ENCODE data around the gene PLA2G2D.
"Not testable (repeated sequence)": the region's sequence is repeated elsewhere in the genome, so short reads cannot be mapped to it uniquely, and the experiment has no call there.

PLA2G2D gene

GRCh38 chr1:20142001-20142710 is 22.8 kb upstream of the PLA2G2D start:
- no peak for DNase-seq

- DNase-seq = no peak
These were observed 22.1 kb upstream of the PLA2G2D start for GRCh38 chr1:20141466-20141865.

- no peak for DNase-seq
These were observed 21.7 kb upstream of the PLA2G2D start for GRCh38 chr1:20141001-20141400.

GRCh38 chr1:20139776-20140612 is 20.7 kb upstream of the PLA2G2D start:
- no peak for DNase-seq

- no peak for DNase-seq
These were observed 19.7 kb upstream of the PLA2G2D start, which contains the start of gene PLA2G2F for GRCh38 chr1:20138961-20139550. Gene PLA2G2F, plus strand, starts transcription at chr1:20139323. Its CDS starts 105 bp downstream, at chr1:20139428.

GRCh38 chr1:20138346-20138745 is 19.0 kb upstream of the PLA2G2D start:
- DNase-seq = no peak

- DNase-seq = no peak
These were observed 18.3 kb upstream of the PLA2G2D start for GRCh38 chr1:20137604-20138003.

GRCh38 chr1:20137055-20137454 is 17.7 kb upstream of the PLA2G2D start:
- DNase-seq = no peak

- DNase-seq = no peak
These were observed 16.9 kb upstream of the PLA2G2D start for GRCh38 chr1:20136249-20136648.

GRCh38 chr1:20134995-20135394 is 15.7 kb upstream of the PLA2G2D start:
- DNase-seq = no peak

- not testable (repeated sequence) for DNase-seq
These were observed 11.2 kb upstream of the PLA2G2D start for GRCh38 chr1:20130518-20130917.

GRCh38 chr1:20126806-20127440 is 7.6 kb upstream of the PLA2G2D start:
- DNase-seq = no peak

- DNase-seq = no peak
These were observed 6.9 kb upstream of the PLA2G2D start for GRCh38 chr1:20126041-20126805.

- DNase-seq = no peak
These were observed 5.8 kb upstream of the PLA2G2D start for GRCh38 chr1:20125100-20125499.

GRCh38 chr1:20124456-20125057 is 5.2 kb upstream of the PLA2G2D start:
- DNase-seq = no peak

GRCh38 chr1:20123722-20124455 is 4.6 kb upstream of the PLA2G2D start:
- DNase-seq = no peak

GRCh38 chr1:20120796-20121195 is 1.5 kb upstream of the PLA2G2D start:
- DNase-seq = no peak

- DNase-seq = no peak
These were observed 2.1 kb downstream of the PLA2G2D start for GRCh38 chr1:20117236-20117635.

- DNase-seq = no peak
These were observed 3.4 kb downstream of the PLA2G2D start for GRCh38 chr1:20115916-20116315.

GRCh38 chr1:20115479-20115878 is 3.9 kb downstream of the PLA2G2D start:
- DNase-seq = no peak

GRCh38 chr1:20114021-20114648 is 5.2 kb downstream of the PLA2G2D start:
- no peak for DNase-seq
